ENCODE results near the gene APCDD1L.

GRCh38 chr20:58420798-58421496 is 94.3 kb downstream of the APCDD1L start:
- no peak for TF ChIP-seq FOXK2 (IDR thresholded peaks at IDR 0.05)
- no peak for TF ChIP-seq FOXA1 (IDR thresholded peaks at IDR 0.05)
